ENCODE results near the gene CELA2A. TPM values are rescaled to one million over a fixed set of nuclear protein-coding genes. Genes with fewer than 3 reads are reported as not detected.

The CELA2A gene
- not detected in 2 replicates for polyA plus RNA-seq (2014; cell fraction: cytosol; rRNA removed)
- polyA plus RNA-seq (2014; cell fraction: nucleus; rRNA removed) = not detected in 2 replicates

GRCh38 chr1:15456313-15456954 is at the start of gene CELA2A:
CELA2A (plus strand) TSS chr1:15456732; CDS start chr1:15456754, 22 bp downstream.
- no peak for DNase-seq (ENCODE audit: low spot score)

- no peak for DNase-seq (ENCODE audit: low spot score)
Observed at GRCh38 chr1:15407580-15407979, 49.0 kb upstream of the CELA2A start.

DNA sequence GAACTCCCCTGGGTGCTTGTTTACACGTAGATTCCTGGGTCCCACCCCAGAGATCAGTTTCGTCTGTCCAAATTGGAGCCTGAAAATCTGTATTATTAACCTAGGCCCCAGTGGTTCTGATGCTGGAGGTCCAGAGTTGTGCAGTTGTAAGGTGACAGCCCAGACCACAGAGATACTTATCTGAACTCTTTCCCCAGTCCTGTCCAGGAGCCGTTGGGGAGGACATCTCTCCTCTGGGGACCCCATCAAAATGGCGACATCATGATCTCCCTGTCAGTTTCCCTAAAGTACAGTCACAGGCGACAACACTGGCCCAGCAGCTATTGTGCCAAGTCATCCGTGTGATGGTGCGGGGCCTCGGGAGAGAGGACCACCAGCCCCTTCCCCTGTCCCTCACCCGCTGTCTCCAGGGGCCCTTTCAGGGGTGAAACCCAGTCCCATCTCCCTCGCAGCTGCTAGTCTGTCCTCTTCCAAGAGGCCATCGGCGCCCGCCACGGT is 47.6 kb upstream of the CELA2A start:
- no peak for DNase-seq (ENCODE audit: low spot score)

DNA sequence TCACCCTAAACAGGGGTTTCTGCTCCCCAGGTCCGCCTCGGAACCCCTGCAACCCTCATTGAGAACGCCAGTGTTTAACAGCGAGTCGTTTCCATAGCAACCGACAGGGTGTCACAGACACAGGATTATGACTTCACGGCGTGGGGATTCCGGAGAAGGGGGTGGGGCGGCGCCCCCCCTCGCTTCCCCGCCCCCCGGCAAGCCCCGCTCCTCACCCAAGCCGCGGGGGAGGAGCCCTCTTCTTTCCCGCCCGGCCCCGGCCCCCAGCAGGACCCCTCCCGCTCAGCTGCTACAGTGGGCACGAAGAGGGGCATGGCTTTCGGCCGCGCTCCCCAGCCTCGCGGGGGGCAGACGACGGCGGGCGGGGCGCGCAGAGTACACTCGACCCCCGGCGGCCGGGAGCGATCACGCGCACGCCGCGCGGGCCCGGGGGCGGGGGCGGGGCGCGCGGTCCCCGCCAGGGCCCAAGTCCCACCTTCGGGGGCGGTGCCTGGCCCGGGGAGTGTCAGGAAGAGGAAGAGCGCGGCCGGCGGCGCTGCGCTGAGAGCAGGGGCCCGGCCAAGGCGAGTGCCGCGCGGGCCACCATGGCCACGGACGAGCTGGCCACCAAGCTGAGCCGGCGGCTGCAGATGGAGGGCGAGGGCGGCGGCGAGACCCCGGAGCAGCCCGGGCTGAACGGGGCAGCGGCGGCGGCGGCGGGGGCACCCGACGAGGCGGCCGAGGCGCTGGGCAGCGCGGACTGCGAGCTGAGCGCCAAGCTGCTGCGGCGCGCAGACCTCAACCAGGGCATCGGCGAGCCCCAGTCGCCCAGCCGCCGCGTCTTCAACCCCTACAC is 46.9 kb upstream of the CELA2A start, which contains the start of gene EFHD2:
Gene EFHD2 (plus strand): TSS at position 501 of the 835 bp plus-strand sequence. CDS start 84 bp downstream, at position 585.
- DNase-seq (ENCODE audit: low spot score) = peak; percentile 71

DNA sequence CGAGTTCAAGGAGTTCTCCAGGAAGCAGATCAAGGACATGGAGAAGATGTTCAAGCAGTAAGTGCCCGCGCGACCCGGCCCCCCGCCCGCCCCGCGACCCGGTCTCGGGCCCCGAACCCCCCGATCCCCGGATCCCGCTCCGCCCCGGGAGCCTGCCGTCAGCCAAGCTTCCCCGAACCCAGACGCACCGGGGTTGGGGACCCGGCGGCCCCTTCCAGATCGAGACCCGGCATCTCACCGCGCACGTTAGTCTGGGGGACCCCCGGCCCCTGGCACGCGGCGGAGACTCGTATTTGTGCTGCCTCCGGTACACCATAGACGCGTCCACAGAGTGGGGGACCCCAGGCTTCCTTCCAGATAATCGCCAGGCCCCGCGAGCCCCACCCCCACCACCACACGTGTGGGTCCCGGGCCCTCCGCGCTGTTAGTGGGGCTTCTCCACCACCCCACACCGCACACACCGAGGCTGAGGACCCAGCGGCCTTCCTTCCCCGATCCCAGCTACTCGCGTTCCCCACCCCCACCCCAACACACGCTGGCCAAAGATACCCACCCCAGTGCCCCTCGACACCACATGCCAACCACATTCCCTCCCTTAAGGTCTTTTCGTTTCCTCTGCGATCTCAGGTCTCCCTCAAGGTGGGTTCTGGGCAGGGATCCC is 46.2 kb upstream of the CELA2A start:
- DNase-seq (ENCODE audit: low spot score) = no peak

GRCh38 chr1:15410884-15411245 is 45.7 kb upstream of the CELA2A start:
- DNase-seq (ENCODE audit: low spot score) = no peak

DNA sequence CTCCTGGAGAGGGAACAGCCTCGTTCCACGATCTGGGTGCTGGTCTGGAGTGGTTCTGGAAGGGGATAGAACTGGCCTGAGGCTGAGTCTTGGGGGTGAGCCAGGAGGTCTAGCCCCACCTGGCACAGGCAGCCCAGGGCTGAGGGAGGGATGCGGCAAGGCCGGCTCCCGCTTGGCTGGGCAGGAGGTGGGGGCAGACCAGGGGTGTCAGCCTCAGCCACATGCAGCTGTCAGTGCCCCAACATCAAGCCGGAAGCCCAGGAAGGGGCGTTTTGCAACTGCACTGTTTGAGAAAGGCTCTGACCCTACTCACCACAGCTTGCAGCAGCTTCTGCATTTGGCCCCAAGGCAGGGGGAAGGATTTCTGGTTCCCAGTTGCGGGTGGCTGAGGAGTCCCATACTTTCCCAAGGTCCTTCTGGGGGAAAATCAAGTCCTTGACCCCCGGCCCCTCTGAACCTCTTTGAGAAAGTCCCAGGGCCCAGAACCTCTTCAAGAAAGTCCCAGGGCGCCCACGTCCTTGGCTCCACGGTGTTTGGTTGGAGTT is 44.9 kb upstream of the CELA2A start:
- no peak for DNase-seq (ENCODE audit: low spot score)

- DNase-seq (ENCODE audit: low spot score) = no peak
Observed at GRCh38 chr1:15412175-15412800, 44.2 kb upstream of the CELA2A start.

DNA sequence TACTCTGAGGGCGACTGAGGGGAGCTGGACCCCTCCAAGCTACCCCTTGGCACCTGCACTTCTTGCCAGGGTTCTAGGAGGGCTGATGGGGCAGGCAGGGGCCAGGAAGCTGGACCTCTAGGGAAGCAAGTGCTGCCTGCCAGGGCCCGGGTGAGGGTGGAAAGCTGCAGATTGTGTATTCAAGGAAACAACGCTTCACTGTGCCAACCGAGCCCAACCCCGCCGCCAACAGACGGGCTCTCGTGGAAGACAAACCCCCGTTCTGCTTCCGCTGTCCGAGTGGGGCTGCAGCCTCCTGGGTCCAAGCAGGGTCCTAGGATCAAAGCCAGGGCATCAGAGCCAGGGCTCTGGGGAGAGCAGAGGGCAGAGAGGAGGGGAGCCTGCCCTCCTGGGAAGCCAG is 43.7 kb upstream of the CELA2A start:
- no peak for DNase-seq (ENCODE audit: low spot score)

- DNase-seq (ENCODE audit: low spot score) = no peak
Observed at GRCh38 chr1:15413563-15414444, 42.7 kb upstream of the CELA2A start.

- DNase-seq (ENCODE audit: low spot score) = no peak
Observed at GRCh38 chr1:15414445-15414983, 42.0 kb upstream of the CELA2A start.

DNA sequence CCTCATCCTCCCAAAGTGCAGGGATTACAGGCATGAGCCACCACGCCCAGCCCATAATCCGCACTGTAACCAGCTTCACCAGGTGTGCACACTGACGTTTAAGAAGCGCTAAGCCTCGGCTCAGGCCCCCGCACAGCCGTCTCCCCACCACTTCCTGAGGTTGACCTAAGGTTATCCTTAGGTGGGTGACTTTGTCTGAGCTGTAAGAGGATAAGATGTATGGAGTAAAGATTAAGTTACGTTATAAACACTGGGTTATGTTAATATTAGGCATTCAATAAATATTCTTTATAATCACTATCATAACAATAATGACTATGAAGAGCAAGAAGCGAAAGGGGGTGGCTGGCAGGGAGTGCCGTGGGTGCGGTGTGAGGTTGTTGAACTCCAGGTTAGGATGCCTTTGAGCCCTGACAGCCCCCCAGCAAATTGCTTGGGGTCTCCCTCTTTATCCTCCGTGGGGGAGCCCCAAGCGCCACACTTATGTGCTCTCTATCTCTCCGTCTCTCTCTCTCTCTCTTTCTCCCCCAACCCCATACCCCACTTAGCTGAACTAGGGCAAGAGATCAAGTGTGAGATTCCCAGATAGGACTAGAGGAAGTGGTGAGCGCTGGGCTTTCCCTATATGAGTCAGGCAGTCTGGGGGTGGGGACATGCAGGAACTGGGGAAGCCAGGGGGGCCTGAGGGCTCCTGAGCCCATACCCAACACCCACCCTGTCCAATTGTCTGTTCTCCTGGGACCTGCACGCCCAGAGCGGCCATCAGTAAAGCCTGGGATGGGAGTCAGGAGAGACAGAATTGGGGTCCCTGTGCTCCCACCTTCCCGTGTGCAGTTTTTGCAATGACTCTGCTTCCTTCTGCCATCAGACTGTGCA is 39.2 kb upstream of the CELA2A start:
- DNase-seq (ENCODE audit: low spot score) = no peak

- no peak for DNase-seq (ENCODE audit: low spot score)
Observed at GRCh38 chr1:15418806-15419515, 37.6 kb upstream of the CELA2A start.

GRCh38 chr1:15420853-15421465 is 35.6 kb upstream of the CELA2A start:
- DNase-seq (ENCODE audit: low spot score) = no peak

GRCh38 chr1:15422871-15423270 is 33.7 kb upstream of the CELA2A start:
- DNase-seq (ENCODE audit: low spot score) = no peak

GRCh38 chr1:15423355-15424077 is 33.0 kb upstream of the CELA2A start:
- no peak for DNase-seq (ENCODE audit: low spot score)

DNA sequence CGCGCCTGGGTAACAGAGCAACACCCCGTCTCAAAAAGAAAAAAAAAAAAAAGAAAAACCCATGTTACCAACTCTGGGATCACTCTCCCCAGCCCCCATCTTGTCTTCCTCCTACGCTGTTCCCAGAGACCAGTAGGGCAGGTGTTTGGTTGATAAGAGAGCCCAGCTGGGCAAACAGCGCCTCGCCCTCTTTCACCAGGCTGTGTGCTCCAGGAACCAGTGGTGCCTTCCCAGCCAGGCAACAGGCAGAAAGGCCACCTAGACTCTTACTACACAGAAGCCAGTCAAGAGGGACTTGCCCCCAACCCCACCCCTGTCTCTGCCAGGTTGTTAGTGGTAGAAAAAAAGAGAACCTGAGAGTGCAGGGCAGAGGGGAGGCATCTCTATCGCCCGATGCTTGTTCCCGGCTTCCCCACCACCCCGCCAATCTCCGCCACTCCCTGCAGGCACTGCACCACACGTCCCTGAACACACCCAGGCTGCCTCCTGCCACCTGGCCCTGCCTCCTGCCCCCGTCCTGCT is 32.3 kb upstream of the CELA2A start:
- DNase-seq (ENCODE audit: low spot score) = no peak
